Activated T-cell treated with anti-CD3 and anti-CD28 coated beads, Interleukin-2, amount 50 U/mL, for 72 hours (primary cell): ENCODE data around the gene CACNA2D3. TPM values are rescaled to one million over a fixed set of nuclear protein-coding genes. Genes with fewer than 3 reads are reported as not detected.

Source experiments
- ATAC-seq, 2 donors: fragments of 150-1000 bp; cut with Tn5 transposase; replicated peaks in 1 of 2; 2 replicates each; pipeline ENCODE4 v1.10.0; 2021; ENCODE audit warnings: moderate library complexity in 2 of 2, mild to moderate bottlenecking in 1 of 2
- DNase-seq, 2 donors: peaks; one replicate each; pipeline ENCODE4 v3.0.0; 2021 to 2022; ENCODE audit warnings: mixed read lengths in 1 of 2
- H3K27ac Mint-ChIP-seq: one replicate; pipeline ENCODE4 v1.8.0; 2022; ENCODE audit warnings: mild to moderate bottlenecking, moderate library complexity, mixed read lengths
- H3K27me3 Mint-ChIP-seq: one replicate; pipeline ENCODE4 v1.8.0; 2022; ENCODE audit warnings: low read depth, mixed read lengths
- H3K36me3 Mint-ChIP-seq, 2 donors: one replicate each; pipeline ENCODE4 v1.8.0; 2022; ENCODE audit warnings: mixed read lengths in 2 of 2, mild to moderate bottlenecking in 1 of 2; ENCODE audit not compliant: insufficient read depth in 2 of 2
- H3K4me1 Mint-ChIP-seq: one replicate; pipeline ENCODE4 v1.8.0; 2022; ENCODE audit warnings: low read depth, mixed read lengths
- H3K4me3 Mint-ChIP-seq, 2 donors: one replicate each; pipeline ENCODE4 v1.8.0; 2022; ENCODE audit warnings: mild to moderate bottlenecking in 2 of 2, mixed read lengths in 2 of 2, moderate library complexity in 2 of 2
- H3K9me3 Mint-ChIP-seq, 2 donors: one replicate each; pipeline ENCODE4 v1.8.0; 2022; ENCODE audit warnings: mixed read lengths in 2 of 2
- total RNA-seq, 2 donors: library from RNA; stranded (reverse); gene quantifications; one replicate each; pipeline ENCODE4 v1.2.3, GENCODE V29; 2022

CACNA2D3 gene
- total RNA-seq, 2 donors from 2014 or later: not detected

GRCh38 chr3:54777141-54777540 is 654.8 kb downstream of the CACNA2D3 start:
- no peak overlapping the region for H3K4me3 Mint-ChIP-seq
- H3K36me3 Mint-ChIP-seq: no peaks in the 10 kb centered on the region
- no peaks in the 10 kb centered on the region for H3K27me3 Mint-ChIP-seq
- no peak overlapping the region for H3K27ac Mint-ChIP-seq
- ATAC-seq: no peak
- no peaks in the 10 kb centered on the region for H3K4me1 Mint-ChIP-seq
- peaks cover 1 to 2% of the 10 kb centered on the region in 2 donors for H3K9me3 Mint-ChIP-seq
- no peak for DNase-seq

GRCh38 chr3:54780336-54780735 is 658.0 kb downstream of the CACNA2D3 start:
- DNase-seq (no peak), ATAC-seq (no peak)
- no peaks in the 10 kb centered on the region for H3K36me3 Mint-ChIP-seq
- peaks cover 0 to 1% of the 10 kb centered on the region in 2 donors for H3K9me3 Mint-ChIP-seq
- no peak overlapping the region for H3K27ac Mint-ChIP-seq
- H3K4me3 Mint-ChIP-seq: no peak overlapping the region
- H3K27me3 Mint-ChIP-seq: no peaks in the 10 kb centered on the region
- H3K4me1 Mint-ChIP-seq: no peaks in the 10 kb centered on the region

GRCh38 chr3:54781728-54782127 is 659.4 kb downstream of the CACNA2D3 start:
- H3K27ac Mint-ChIP-seq: no peak overlapping the region
- DNase-seq (no peak), ATAC-seq (no peak)
- no peaks in the 10 kb centered on the region for H3K4me1 Mint-ChIP-seq
- H3K9me3 Mint-ChIP-seq: peaks cover 0 to 2% of the 10 kb centered on the region in 2 donors
- no peak overlapping the region for H3K4me3 Mint-ChIP-seq
- no peaks in the 10 kb centered on the region for H3K36me3 Mint-ChIP-seq
- no peaks in the 10 kb centered on the region for H3K27me3 Mint-ChIP-seq

DNA sequence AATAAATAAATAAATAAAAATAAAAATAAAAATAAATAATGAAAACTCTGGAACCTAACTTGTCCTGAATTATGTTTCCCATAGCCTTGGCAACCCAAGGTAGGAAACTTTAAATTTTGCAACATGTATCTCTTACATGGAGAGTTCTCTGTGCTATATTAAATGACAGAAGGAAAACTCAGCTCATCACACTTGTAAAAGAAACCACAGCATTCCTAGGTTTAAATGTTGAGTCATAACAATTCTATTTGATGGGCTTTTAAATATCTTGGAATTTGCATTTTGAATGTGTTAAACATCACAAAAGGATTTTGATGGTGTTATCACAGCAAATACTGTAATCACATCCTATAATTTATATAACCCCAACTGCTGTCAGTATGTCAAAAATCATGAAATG is 661.3 kb downstream of the CACNA2D3 start:
- H3K4me1 Mint-ChIP-seq: no peaks in the 10 kb centered on the region
- H3K27me3 Mint-ChIP-seq: no peaks in the 10 kb centered on the region
- no peak for ATAC-seq
- no peak for DNase-seq
- peaks cover 0 to 3% of the 10 kb centered on the region in 2 donors for H3K9me3 Mint-ChIP-seq
- H3K27ac Mint-ChIP-seq: no peak overlapping the region
- H3K4me3 Mint-ChIP-seq: no peak overlapping the region
- H3K36me3 Mint-ChIP-seq: no peaks in the 10 kb centered on the region

DNA sequence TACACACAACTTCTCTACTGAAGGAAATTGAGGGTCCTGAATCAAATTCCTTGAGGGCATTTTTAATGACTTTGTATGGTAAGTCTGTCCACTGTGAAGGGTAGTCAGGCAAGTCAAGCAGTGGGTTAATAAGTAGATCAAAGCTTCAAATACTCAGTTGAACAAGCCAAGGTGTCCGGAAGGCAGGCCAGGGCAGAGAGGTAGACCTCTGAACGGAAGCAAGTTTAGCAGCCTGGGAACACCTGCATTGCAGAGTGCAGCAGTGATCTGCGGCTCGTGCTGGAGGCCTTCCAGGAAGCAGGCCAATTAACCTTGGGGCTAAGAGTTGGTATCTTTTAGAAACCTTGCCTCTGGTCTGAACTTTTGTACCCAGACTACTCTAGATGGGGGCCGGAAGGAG is 661.7 kb downstream of the CACNA2D3 start:
- no peaks in the 10 kb centered on the region for H3K27me3 Mint-ChIP-seq
- no peaks in the 10 kb centered on the region for H3K36me3 Mint-ChIP-seq

DNA sequence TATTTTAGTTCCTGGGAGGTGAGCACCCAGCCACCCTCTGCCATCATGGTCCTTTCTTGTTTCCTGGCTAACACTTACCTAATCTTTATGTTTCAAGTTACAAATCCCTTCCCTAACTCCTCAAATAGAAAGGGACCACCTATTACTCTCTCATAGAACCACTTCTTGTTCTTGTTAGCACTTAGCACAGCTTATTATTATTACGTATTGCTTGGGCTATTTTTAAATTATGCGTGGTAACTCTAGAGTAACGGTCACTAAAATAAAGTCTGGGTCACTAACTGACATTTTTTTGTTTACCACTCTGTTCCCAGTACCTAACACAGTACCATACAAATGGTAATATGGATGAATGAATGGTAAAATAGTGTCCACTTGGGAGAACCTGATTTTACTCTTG is 663.6 kb downstream of the CACNA2D3 start:
- no peak overlapping the region for H3K4me3 Mint-ChIP-seq
- ATAC-seq: no peak
- H3K36me3 Mint-ChIP-seq: no peaks in the 10 kb centered on the region
- H3K27me3 Mint-ChIP-seq: no peaks in the 10 kb centered on the region
- peaks cover 0 to 1% of the 10 kb centered on the region in 2 donors for H3K9me3 Mint-ChIP-seq
- DNase-seq: no peak
- H3K27ac Mint-ChIP-seq: no peak overlapping the region
- H3K4me1 Mint-ChIP-seq: no peaks in the 10 kb centered on the region

More for the DNA sequence above, 661.7 kb downstream of the CACNA2D3 start:
- DNase-seq (no peak), ATAC-seq (no peak)
- no peak overlapping the region for H3K4me3 Mint-ChIP-seq
- peaks cover 0 to 3% of the 10 kb centered on the region in 2 donors for H3K9me3 Mint-ChIP-seq
- no peaks in the 10 kb centered on the region for H3K4me1 Mint-ChIP-seq
- H3K27ac Mint-ChIP-seq: no peak overlapping the region

- no peak overlapping the region for H3K27ac Mint-ChIP-seq
- H3K27me3 Mint-ChIP-seq: no peaks in the 10 kb centered on the region
- no peak overlapping the region for H3K4me3 Mint-ChIP-seq
- H3K36me3 Mint-ChIP-seq: no peaks in the 10 kb centered on the region
- ATAC-seq: no peak
- peaks cover 0 to 1% of the 10 kb centered on the region in 2 donors for H3K9me3 Mint-ChIP-seq
- no peak for DNase-seq
- no peaks in the 10 kb centered on the region for H3K4me1 Mint-ChIP-seq
Measured at GRCh38 chr3:54790051-54790450, 667.7 kb downstream of the CACNA2D3 start.

DNA sequence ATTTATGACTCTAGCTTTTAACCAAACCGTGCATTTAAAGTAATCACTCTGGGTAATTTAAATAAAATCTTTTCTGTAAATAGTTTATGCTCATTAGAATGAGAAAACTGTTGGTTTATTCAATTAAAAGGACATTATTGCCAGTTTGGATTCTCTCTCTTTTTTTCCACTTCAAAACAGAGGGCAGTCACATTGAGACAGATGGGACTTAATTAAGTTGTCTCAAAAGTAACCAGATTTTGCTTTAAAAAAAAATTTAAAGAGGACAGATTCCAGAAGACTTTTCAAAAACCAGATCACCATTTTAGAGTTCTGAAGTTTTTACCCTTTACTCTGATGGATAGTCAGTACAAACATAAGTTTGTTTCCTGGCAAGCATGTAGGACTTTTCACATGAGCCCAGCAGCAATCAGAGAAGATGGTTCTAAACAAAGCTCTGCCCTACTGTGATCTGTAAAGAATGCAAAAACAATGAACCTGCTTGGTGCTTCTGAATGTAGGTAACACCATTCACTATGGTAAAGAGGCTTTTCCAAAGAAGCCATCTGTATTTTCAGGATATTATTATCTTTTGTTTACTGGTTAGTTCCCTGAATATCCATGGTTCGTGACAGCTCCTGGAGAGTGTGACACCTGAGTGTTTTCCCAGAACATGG is 669.3 kb downstream of the CACNA2D3 start:
- no peaks in the 10 kb centered on the region for H3K27me3 Mint-ChIP-seq
- no peak overlapping the region for H3K4me3 Mint-ChIP-seq
- no peak for DNase-seq
- ATAC-seq: no peak
- H3K4me1 Mint-ChIP-seq: no peaks in the 10 kb centered on the region
- peaks cover 0 to 1% of the 10 kb centered on the region in 2 donors for H3K9me3 Mint-ChIP-seq
- no peak overlapping the region for H3K27ac Mint-ChIP-seq
- H3K36me3 Mint-ChIP-seq: no peaks in the 10 kb centered on the region

DNA sequence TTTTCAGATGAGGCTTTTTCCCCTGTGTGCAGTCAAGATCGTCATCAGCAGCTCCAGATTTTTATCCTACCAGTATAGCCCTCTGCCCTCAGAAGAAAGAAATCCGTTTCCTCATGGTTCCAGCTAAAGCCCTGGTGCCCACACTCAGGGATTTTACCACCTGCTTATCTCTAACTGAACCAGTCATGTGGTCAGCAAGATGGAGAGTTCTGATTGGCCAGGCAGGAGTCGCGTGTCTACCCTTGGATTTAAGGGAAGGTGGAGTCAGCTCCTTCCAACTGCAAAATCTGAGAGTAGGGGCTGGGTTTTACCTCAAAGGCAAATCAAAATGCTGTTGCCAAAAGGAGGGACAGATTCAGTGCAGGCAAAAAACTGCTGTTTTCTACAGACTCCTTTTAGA is 670.2 kb downstream of the CACNA2D3 start:
- Mint-ChIP-seq H3K27ac (no peak overlapping the region), H3K4me3 (no peak overlapping the region), H3K9me3 (no peaks in the 10 kb centered on the region), H3K27me3 (no peaks in the 10 kb centered on the region), H3K4me1 (no peaks in the 10 kb centered on the region), H3K36me3 (no peaks in the 10 kb centered on the region)
- no peak for DNase-seq
- no peak for ATAC-seq

DNA sequence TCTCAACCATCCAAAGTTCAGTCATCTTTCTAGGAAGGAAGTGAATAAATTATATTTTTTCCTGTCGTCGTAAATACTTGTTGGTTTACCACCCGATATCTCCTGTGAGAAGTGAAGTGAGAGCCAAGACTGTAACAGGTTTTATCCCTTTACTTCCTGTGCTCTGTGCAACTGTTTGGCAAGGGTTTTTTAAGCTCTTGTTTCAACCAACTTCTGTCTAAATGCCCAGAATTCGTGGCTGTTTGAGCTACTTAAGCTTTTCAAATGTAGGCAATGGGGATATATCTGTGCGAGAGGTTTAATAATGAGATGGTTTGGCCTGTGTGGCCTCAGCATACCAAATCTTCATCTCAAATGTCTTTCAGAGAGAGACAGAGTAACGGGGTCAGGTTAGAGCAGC is 670.8 kb downstream of the CACNA2D3 start:
- H3K36me3 Mint-ChIP-seq: no peaks in the 10 kb centered on the region
- no peaks in the 10 kb centered on the region for H3K9me3 Mint-ChIP-seq
- H3K27me3 Mint-ChIP-seq: no peaks in the 10 kb centered on the region
- no peaks in the 10 kb centered on the region for H3K4me1 Mint-ChIP-seq
- H3K27ac Mint-ChIP-seq: no peak overlapping the region
- H3K4me3 Mint-ChIP-seq: no peak overlapping the region
- no peak for ATAC-seq
- no peak for DNase-seq

DNA sequence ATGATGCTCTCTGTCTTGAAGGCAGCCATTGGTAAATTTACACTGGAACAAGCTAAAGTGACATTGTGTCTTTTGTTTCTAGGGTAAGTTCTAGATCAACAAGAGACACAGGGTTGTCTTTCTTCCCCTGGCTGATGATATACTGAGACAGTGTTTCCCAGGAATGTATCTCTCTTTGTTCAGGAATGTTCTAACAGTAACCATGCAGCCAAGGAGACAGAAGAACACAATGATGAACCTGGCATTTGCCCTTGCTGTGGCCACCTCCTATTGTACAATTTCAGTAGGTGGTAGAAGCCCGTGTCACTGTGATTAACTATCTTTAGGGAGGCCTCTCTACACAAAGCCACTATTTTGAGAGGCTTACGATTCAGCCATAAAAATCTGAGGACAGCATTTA is 674.8 kb downstream of the CACNA2D3 start:
- H3K4me3 Mint-ChIP-seq: no peak overlapping the region
- H3K9me3 Mint-ChIP-seq: peaks cover 0 to 1% of the 10 kb centered on the region in 2 donors
- H3K27me3 Mint-ChIP-seq: no peaks in the 10 kb centered on the region
- ATAC-seq (no peak), DNase-seq (no peak)
- H3K27ac Mint-ChIP-seq: no peak overlapping the region
- no peaks in the 10 kb centered on the region for H3K36me3 Mint-ChIP-seq
- no peaks in the 10 kb centered on the region for H3K4me1 Mint-ChIP-seq

- Mint-ChIP-seq H3K36me3 (no peaks in the 10 kb centered on the region), H3K27ac (no peak overlapping the region), H3K27me3 (no peaks in the 10 kb centered on the region), H3K9me3 (peaks cover 0 to 7% of the 10 kb centered on the region in 2 donors), H3K4me1 (no peaks in the 10 kb centered on the region), H3K4me3 (no peak overlapping the region)
- ATAC-seq (no peak), DNase-seq (no peak)
Measured at GRCh38 chr3:54800478-54800877, 678.1 kb downstream of the CACNA2D3 start.

- Mint-ChIP-seq H3K36me3 (no peaks in the 10 kb centered on the region), H3K4me3 (no peak overlapping the region), H3K9me3 (peaks cover 2 to 7% of the 10 kb centered on the region in 2 donors), H3K4me1 (no peaks in the 10 kb centered on the region), H3K27ac (no peak overlapping the region), H3K27me3 (no peaks in the 10 kb centered on the region)
- ATAC-seq (no peak), DNase-seq (no peak)
Measured at GRCh38 chr3:54801977-54802376, 679.6 kb downstream of the CACNA2D3 start.

- H3K27me3 Mint-ChIP-seq: no peaks in the 10 kb centered on the region
- H3K36me3 Mint-ChIP-seq: peaks cover 0 to 2% of the 10 kb centered on the region in 2 donors
- no peak for ATAC-seq
- DNase-seq: no peak
- H3K4me3 Mint-ChIP-seq: no peak overlapping the region
- no peaks in the 10 kb centered on the region for H3K4me1 Mint-ChIP-seq
- no peak overlapping the region for H3K27ac Mint-ChIP-seq
- peaks cover 6 to 11% of the 10 kb centered on the region in 2 donors for H3K9me3 Mint-ChIP-seq
Measured at GRCh38 chr3:54810401-54810800, 688.0 kb downstream of the CACNA2D3 start.
